Fibroblast of mammary gland (primary cell): ENCODE results near the gene RADX.

Experiments
- DNase-seq: peaks from one replicate; pipeline ENCODE4 v3.0.0-alpha.2; 2010; ENCODE audit warnings: low read depth
- H3K4me3 ChIP-seq: 2 replicates; pipeline ENCODE4 v1.5.1; 2011; ENCODE audit warnings: low read depth, mild to moderate bottlenecking, low read length, moderate library complexity; ENCODE audit not compliant: control insufficient read depth
- TF ChIP-seq, protein P1 (sequence below): conservative IDR thresholded peaks from 2 replicates; pipeline ENCODE4 v1.5.1; 2011; ENCODE audit warnings: low read depth, low read length, inconsistent platforms; ENCODE audit not compliant: control insufficient read depth, insufficient read depth

Gene RADX

DNA sequence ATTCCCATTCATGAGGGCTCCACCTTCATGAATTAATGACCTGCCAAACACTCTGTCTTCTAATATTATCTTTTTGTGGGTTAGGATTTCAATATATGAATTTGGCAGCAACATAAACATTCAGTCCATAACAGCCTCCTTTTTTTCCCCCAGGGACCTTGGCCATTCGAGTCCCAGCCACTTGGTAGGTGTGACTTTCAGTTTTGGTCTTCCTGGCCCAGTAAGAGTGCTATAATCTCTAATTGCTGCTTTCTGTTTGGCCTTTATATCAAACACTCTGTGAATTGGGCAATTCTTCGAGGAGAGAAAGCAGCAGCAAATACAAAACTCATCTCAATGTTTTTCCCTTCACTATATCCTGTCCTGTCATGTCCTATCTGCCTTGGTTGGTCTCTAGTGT lies 12.4 kb upstream of the RADX start:
- TF ChIP-seq, protein P1, sequence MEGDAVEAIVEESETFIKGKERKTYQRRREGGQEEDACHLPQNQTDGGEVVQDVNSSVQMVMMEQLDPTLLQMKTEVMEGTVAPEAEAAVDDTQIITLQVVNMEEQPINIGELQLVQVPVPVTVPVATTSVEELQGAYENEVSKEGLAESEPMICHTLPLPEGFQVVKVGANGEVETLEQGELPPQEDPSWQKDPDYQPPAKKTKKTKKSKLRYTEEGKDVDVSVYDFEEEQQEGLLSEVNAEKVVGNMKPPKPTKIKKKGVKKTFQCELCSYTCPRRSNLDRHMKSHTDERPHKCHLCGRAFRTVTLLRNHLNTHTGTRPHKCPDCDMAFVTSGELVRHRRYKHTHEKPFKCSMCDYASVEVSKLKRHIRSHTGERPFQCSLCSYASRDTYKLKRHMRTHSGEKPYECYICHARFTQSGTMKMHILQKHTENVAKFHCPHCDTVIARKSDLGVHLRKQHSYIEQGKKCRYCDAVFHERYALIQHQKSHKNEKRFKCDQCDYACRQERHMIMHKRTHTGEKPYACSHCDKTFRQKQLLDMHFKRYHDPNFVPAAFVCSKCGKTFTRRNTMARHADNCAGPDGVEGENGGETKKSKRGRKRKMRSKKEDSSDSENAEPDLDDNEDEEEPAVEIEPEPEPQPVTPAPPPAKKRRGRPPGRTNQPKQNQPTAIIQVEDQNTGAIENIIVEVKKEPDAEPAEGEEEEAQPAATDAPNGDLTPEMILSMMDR, result no peak
- DNase-seq, result no peak
- no peak overlapping the region for H3K4me3 ChIP-seq

GRCh38 chrX:106606571-106606970 lies 5.2 kb upstream of the RADX start:
- peak; percentile 15 for DNase-seq
- TF ChIP-seq, protein P1, result no peak
- H3K4me3 ChIP-seq, result no peak overlapping the region

- H3K4me3 ChIP-seq, result no peak overlapping the region
- DNase-seq, result no peak
- TF ChIP-seq, protein P1, result no peak
Measured at GRCh38 chrX:106608016-106608415, 3.8 kb upstream of the RADX start.

- no peak for DNase-seq
- H3K4me3 ChIP-seq, result peak overlapping the region; percentile 51
- TF ChIP-seq, protein P1, result no peak
Measured at GRCh38 chrX:106611317-106611678, 480 bp upstream of the RADX start.

GRCh38 chrX:106612393-106612763 lies 600 bp downstream of the RADX start:
- DNase-seq, result no peak
- TF ChIP-seq, protein P1, result no peak
- H3K4me3 ChIP-seq, result peak overlapping the region; percentile 51

DNA sequence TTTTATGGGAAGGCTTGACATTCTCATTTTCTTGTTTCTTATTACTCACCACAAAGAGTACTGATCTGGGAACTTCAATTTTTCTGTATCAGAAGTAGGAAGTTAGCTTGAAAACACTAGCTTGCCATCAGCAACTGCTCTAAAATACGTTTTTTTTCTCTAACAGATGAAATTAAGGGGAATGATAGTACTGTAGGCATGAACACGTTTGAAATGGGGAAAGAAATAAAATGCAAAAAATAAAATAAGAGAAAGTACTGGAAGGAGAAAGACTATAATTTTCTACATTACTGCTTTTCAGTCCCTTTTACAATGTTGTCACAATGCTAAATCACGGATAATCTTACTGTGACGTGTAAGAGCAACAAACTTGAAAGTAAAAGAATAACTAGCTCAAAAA lies 1.5 kb downstream of the RADX start:
- no peak for DNase-seq
- TF ChIP-seq, protein P1, result no peak
- no peak overlapping the region for H3K4me3 ChIP-seq

- H3K4me3 ChIP-seq, result no peak overlapping the region
- TF ChIP-seq, protein P1, result no peak
- DNase-seq, result no peak
Measured at GRCh38 chrX:106615041-106615440, 3.3 kb downstream of the RADX start.
